22Rv1 (cell line): Measurements from ENCODE around the gene RAD23B.

Experiments used
- ZFX ChIP-seq: fragments of 450-650 bp; IDR thresholded peaks from 2 replicates; pipeline ENCODE4 v1.6.1; 2017; ENCODE audit warnings: antibody characterized with exemption, borderline replicate concordance
- TF ChIP-seq, protein P1 (sequence below): fragments of 450-650 bp; IDR thresholded peaks from 2 replicates; pipeline ENCODE4 v1.5.1; 2017; ENCODE audit warnings: mild to moderate bottlenecking

DNA sequence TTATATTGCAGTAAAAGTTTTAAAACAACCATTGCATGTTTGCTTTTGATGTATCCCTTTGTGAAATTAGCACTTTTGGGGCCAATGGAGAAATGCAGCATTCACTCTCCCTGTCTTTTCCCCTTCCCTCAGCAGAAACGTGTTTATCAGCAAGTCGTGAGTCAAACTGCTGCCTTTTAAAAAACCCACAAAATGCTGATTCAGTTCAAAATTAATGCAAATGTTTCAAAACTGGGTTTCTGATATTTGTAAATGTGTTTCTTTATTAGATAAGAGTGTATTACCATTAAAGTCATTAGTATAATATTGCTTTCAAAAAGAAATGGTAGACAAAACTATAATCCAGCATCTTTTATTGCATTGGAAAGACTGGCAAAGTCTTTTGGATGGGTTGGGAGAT lies 47.3 kb downstream of the RAD23B start:
- TF ChIP-seq, protein P1, sequence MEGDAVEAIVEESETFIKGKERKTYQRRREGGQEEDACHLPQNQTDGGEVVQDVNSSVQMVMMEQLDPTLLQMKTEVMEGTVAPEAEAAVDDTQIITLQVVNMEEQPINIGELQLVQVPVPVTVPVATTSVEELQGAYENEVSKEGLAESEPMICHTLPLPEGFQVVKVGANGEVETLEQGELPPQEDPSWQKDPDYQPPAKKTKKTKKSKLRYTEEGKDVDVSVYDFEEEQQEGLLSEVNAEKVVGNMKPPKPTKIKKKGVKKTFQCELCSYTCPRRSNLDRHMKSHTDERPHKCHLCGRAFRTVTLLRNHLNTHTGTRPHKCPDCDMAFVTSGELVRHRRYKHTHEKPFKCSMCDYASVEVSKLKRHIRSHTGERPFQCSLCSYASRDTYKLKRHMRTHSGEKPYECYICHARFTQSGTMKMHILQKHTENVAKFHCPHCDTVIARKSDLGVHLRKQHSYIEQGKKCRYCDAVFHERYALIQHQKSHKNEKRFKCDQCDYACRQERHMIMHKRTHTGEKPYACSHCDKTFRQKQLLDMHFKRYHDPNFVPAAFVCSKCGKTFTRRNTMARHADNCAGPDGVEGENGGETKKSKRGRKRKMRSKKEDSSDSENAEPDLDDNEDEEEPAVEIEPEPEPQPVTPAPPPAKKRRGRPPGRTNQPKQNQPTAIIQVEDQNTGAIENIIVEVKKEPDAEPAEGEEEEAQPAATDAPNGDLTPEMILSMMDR: no peak
- TF ChIP-seq ZFX: no peak
